Breast epithelium (tissue), 3 donors: Measurements from ENCODE around the gene TMEM267.

ENCODE experiments used
- POLR2A ChIP-seq: fragments of 450-650 bp; IDR thresholded peaks from one replicate; pipeline ENCODE4 v1.6.1; 2016; ENCODE audit warnings: antibody characterized with exemption, mild to moderate bottlenecking, moderate library complexity
- POLR2AphosphoS5 ChIP-seq, 3 donors: sonication (generic); formaldehyde crosslinking; IDR thresholded peaks; one replicate each; pipeline ENCODE4 v1.6.1; 2017; ENCODE audit warnings: antibody characterized with exemption in 3 of 3
- TF ChIP-seq, protein P1 (sequence below), 3 donors: fragments of 450-650 bp; IDR thresholded peaks; one replicate each; pipeline ENCODE4 v1.5.1; 2016 to 2017; ENCODE audit warnings: antibody characterized with exemption in 3 of 3, mild to moderate bottlenecking in 3 of 3, moderate library complexity in 3 of 3

- TF ChIP-seq, protein P1, sequence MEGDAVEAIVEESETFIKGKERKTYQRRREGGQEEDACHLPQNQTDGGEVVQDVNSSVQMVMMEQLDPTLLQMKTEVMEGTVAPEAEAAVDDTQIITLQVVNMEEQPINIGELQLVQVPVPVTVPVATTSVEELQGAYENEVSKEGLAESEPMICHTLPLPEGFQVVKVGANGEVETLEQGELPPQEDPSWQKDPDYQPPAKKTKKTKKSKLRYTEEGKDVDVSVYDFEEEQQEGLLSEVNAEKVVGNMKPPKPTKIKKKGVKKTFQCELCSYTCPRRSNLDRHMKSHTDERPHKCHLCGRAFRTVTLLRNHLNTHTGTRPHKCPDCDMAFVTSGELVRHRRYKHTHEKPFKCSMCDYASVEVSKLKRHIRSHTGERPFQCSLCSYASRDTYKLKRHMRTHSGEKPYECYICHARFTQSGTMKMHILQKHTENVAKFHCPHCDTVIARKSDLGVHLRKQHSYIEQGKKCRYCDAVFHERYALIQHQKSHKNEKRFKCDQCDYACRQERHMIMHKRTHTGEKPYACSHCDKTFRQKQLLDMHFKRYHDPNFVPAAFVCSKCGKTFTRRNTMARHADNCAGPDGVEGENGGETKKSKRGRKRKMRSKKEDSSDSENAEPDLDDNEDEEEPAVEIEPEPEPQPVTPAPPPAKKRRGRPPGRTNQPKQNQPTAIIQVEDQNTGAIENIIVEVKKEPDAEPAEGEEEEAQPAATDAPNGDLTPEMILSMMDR (IDR thresholded peaks at IDR 0.05) = no peak
- no peak for TF ChIP-seq POLR2A
- no peak for TF ChIP-seq POLR2AphosphoS5 (IDR thresholded peaks at IDR 0.05)
These were observed 37.0 kb upstream of the TMEM267 start for GRCh38 chr5:43520615-43521014.
